Epithelial cell of proximal tubule (primary cell): ENCODE measurements around the gene ZNF555. TPM values are rescaled to one million over a fixed set of nuclear protein-coding genes. Genes with fewer than 3 reads are reported as not detected.

Experiments used
- DNase-seq: peaks from one replicate; pipeline ENCODE4 v3.0.0-alpha.2; 2011; ENCODE audit warnings: low read depth
- H3K4me3 ChIP-seq: 2 replicates; pipeline ENCODE4 v1.5.1; 2011; ENCODE audit warnings: low read depth, mild to moderate bottlenecking, low read length
- total RNA-seq: library from RNA; depleted of rRNA; stranded (reverse); fragments of >200 nt; gene quantifications from 2 replicates; pipeline ENCODE4 v1.2.3, GENCODE V29; 2015
- TF ChIP-seq, protein P1 (sequence below): conservative IDR thresholded peaks from 2 replicates; pipeline ENCODE4 v1.5.1; 2012; ENCODE audit warnings: low read depth, mild to moderate bottlenecking, low read length

Gene ZNF555
- total RNA-seq, 1 donor from 2014 or later = 2.9 TPM

- DNase-seq = no peak
- TF ChIP-seq, protein P1, sequence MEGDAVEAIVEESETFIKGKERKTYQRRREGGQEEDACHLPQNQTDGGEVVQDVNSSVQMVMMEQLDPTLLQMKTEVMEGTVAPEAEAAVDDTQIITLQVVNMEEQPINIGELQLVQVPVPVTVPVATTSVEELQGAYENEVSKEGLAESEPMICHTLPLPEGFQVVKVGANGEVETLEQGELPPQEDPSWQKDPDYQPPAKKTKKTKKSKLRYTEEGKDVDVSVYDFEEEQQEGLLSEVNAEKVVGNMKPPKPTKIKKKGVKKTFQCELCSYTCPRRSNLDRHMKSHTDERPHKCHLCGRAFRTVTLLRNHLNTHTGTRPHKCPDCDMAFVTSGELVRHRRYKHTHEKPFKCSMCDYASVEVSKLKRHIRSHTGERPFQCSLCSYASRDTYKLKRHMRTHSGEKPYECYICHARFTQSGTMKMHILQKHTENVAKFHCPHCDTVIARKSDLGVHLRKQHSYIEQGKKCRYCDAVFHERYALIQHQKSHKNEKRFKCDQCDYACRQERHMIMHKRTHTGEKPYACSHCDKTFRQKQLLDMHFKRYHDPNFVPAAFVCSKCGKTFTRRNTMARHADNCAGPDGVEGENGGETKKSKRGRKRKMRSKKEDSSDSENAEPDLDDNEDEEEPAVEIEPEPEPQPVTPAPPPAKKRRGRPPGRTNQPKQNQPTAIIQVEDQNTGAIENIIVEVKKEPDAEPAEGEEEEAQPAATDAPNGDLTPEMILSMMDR = no peak
- H3K4me3 ChIP-seq = no peak overlapping the region
Observed at GRCh38 chr19:2847507-2847906, 6.2 kb downstream of the ZNF555 start.

DNA sequence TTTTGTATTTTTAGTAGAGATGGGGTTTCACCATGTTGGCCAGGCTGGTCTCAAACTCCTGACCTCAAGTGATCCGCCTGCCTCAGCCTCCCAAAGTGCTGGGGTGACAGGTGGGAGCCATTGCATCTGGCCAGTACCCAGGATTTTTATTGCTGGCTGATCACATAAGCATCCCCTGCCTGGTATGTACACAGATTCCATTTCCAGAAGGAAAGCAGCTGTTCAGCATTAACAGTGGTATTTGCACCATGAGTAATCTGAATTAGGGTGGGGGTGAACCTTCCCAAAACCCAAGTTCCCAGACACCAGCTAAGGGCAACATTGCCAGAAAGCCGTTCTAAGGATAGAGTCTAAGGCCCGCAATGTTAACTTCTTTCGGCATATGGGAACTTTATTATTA lies 7.3 kb downstream of the ZNF555 start:
- DNase-seq = no peak
- TF ChIP-seq, protein P1 = no peak
- no peak overlapping the region for H3K4me3 ChIP-seq

- no peak for DNase-seq
- TF ChIP-seq, protein P1 = no peak
- H3K4me3 ChIP-seq = no peak overlapping the region
Observed at GRCh38 chr19:2850256-2850925, 9.1 kb downstream of the ZNF555 start.

- DNase-seq = no peak
- no peak overlapping the region for H3K4me3 ChIP-seq
- TF ChIP-seq, protein P1 = no peak
Observed at GRCh38 chr19:2852598-2852997, 11.3 kb downstream of the ZNF555 start.

DNA sequence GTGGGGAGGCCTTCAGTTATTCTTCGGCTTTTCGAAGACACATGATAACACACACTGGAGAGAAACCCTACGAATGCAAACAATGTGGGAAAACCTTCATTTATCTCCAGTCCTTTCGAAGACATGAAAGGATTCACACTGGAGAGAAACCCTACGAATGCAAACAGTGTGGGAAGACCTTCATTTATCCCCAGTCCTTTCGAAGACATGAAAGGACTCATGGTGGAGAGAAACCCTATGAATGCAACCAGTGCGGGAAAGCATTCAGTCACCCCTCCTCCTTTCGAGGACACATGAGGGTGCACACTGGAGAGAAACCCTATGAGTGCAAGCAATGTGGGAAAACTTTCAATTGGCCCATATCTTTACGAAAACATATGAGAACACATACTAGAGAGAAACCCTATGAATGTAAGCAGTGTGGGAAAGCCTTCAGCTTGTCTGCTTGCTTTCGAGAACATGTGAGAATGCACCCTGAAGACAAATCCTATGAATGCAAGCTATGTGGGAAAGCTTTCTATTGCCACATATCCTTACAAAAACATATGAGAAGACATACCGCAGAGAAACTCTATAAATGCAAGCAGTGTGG lies 11.8 kb downstream of the ZNF555 start:
- TF ChIP-seq, protein P1 = no peak
- no peak overlapping the region for H3K4me3 ChIP-seq
- no peak for DNase-seq

DNA sequence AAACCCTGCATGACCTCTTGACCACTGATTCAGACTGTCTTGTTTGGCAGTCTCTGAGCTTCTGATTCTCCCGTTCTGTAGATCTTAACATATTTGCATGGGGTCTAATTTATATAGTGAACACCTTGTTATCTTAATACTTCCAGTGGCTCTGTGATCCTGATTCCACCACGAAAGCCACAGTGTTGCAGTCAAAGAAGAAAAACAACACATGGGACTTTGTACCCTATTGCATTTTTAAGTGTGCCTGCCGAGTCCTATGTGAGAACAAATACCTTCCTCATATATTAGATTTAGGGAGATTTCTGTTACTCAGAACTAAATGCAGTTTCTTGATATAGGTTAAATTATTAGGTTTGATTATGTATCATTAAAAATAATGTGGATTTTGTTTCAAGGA lies 13.6 kb downstream of the ZNF555 start:
- no peak for DNase-seq
- H3K4me3 ChIP-seq = no peak overlapping the region
- TF ChIP-seq, protein P1 = no peak
